GM12878 (cell line): ENCODE results near the gene CLIC3. TPM values are rescaled to one million over a fixed set of nuclear protein-coding genes. Genes with fewer than 3 reads are reported as not detected.

Experiments used
- ATAC-seq: fragments of 200-7000 bp; cut with Tn5 transposase; 3 replicates; pipeline ENCODE4 v1.9.1; 2020; ENCODE audit warnings: mild to moderate bottlenecking, moderate library complexity
- BruUV-seq: library from RNA; stranded (reverse); fragments of 400-500 nt; replicated peaks from 2 replicates; lab custom pipeline; 2021; lab: Mats Ljungman, UMichigan
- CTCF ChIA-PET: fragments of 300-600 bp; sonication (Branson Sonifier 250); formaldehyde crosslinking; extraction: SDS; loops from one replicate; lab custom pipeline; 2021; ENCODE audit warnings: inconsistent platforms; lab: Yijun Ruan, JAX
- POLR2A ChIA-PET: fragments of 350-600 bp; formaldehyde crosslinking; extraction: SDS; loops from one replicate; lab custom pipeline; 2021; ENCODE audit warnings: inconsistent platforms; lab: Charles Lee
- RAD21 ChIA-PET: fragments of 300-600 bp; sonication (Branson Sonifier 250); formaldehyde crosslinking; loops from one replicate; lab custom pipeline; 2023; ENCODE audit warnings: antibody characterized with exemption; ENCODE audit not compliant: unreplicated experiment; lab: Charles Lee
- SMC1A ChIA-PET: fragments of 300-600 bp; sonication (Branson Sonifier 250); formaldehyde crosslinking; loops from one replicate; lab custom pipeline; 2023; ENCODE audit not compliant: unreplicated experiment, uncharacterized antibody; lab: Charles Lee
- DNase-seq: peaks from one replicate; pipeline ENCODE4 v3.0.0-alpha.2; 2011; ENCODE audit warnings: low read depth, low spot score
- FAIRE-seq: peaks from 3 replicates; lab custom pipeline; 2011; peaks lifted over from hg19 to GRCh38; lab: Jason Lieb, UNC
- H2AFZ ChIP-seq: 2 replicates; pipeline ENCODE4 v1.6.0; 2011; ENCODE audit warnings: low read depth, low read length, control low read depth; ENCODE audit not compliant: control insufficient read depth
- H3K27ac ChIP-seq: 2 replicates; pipeline ENCODE4 v1.5.1; 2011; ENCODE audit warnings: control low read depth; ENCODE audit not compliant: control insufficient read depth, insufficient read depth
- H3K27me3 ChIP-seq, 2 experiments: replicated peaks in 1 of 2; 2 replicates each; pipeline versions ENCODE4 v1.6.0 to v1.6.1; 2011; ENCODE audit warnings: low read length in 1 of 2; ENCODE audit not compliant: control insufficient read depth in 2 of 2, insufficient read depth in 2 of 2
- H3K36me3 ChIP-seq, 2 experiments: 2 replicates each; pipeline ENCODE4 v1.5.1; 2011; ENCODE audit warnings: low read length in 1 of 2; ENCODE audit not compliant: control insufficient read depth in 2 of 2, insufficient read depth in 2 of 2
- H3K4me1 ChIP-seq: 2 replicates; pipeline ENCODE4 v1.6.1; 2011; ENCODE audit warnings: mild to moderate bottlenecking, low read length, moderate library complexity, mixed read lengths; ENCODE audit not compliant: control insufficient read depth, insufficient read depth
- H3K4me2 ChIP-seq: 2 replicates; pipeline ENCODE4 v1.6.0; 2011; ENCODE audit warnings: control low read depth; ENCODE audit not compliant: control insufficient read depth, insufficient read depth
- H3K4me3 ChIP-seq: fragments of 200-600 bp; sonication (generic); 2 replicates; pipeline ENCODE4 v1.5.1; 2016
- H3K79me2 ChIP-seq: 2 replicates; pipeline ENCODE4 v1.6.0; 2011; ENCODE audit warnings: low read length; ENCODE audit not compliant: control insufficient read depth, insufficient read depth
- H3K9ac ChIP-seq: 2 replicates; pipeline ENCODE4 v1.8.0; 2011; ENCODE audit warnings: low read length, control low read depth, mixed read lengths; ENCODE audit not compliant: control insufficient read depth, insufficient read depth
- H3K9me3 ChIP-seq: replicated peaks from 3 replicates; pipeline ENCODE4 v1.5.1; 2011; ENCODE audit warnings: mild to moderate bottlenecking, low read length; ENCODE audit not compliant: control insufficient read depth, insufficient read depth
- H4K20me1 ChIP-seq: 2 replicates; pipeline ENCODE4 v1.6.0; 2011; ENCODE audit not compliant: control insufficient read depth, insufficient read depth
- BCL11A ChIP-seq: IDR thresholded peaks from 2 replicates; pipeline ENCODE4 v1.6.1; 2011; ENCODE audit warnings: low read depth, low read length
- BRCA1 ChIP-seq: IDR thresholded peaks from 2 replicates; pipeline ENCODE4 v1.6.1; 2011; ENCODE audit warnings: low read depth, low read length, improper control_type of control experiment
- CREM ChIP-seq: IDR thresholded peaks from 2 replicates; pipeline ENCODE4 v1.6.1; 2014; ENCODE audit warnings: antibody characterized with exemption, low read depth
- DPF2 ChIP-seq: fragments of 450-650 bp; IDR thresholded peaks from 2 replicates; pipeline ENCODE4 v1.6.1; 2017; ENCODE audit warnings: mild to moderate bottlenecking
- E2F8 ChIP-seq: fragments of 450-650 bp; IDR thresholded peaks from 2 replicates; pipeline ENCODE4 v1.6.1; 2018; ENCODE audit warnings: mild to moderate bottlenecking, low read depth, moderate library complexity; ENCODE audit not compliant: partially characterized antibody
- EED ChIP-seq: sonication (generic); IDR thresholded peaks from 2 replicates; pipeline ENCODE4 v1.6.1; 2016; ENCODE audit warnings: antibody characterized with exemption, low read depth
- HDAC6 ChIP-seq: fragments of 200-600 bp; sonication (generic); IDR thresholded peaks from one replicate; pipeline ENCODE4 v1.8.0; 2017; ENCODE audit warnings: antibody characterized with exemption; ENCODE audit not compliant: unreplicated experiment
- HDGF ChIP-seq: fragments of 450-650 bp; IDR thresholded peaks from 2 replicates; pipeline ENCODE4 v1.6.1; 2016; ENCODE audit warnings: antibody characterized with exemption
- NFYA ChIP-seq: IDR thresholded peaks from 2 replicates; pipeline ENCODE4 v1.6.1; 2011; ENCODE audit warnings: low read depth, mild to moderate bottlenecking, low read length, improper control_type of control experiment, borderline replicate concordance
- RCOR1 ChIP-seq: conservative IDR thresholded peaks from 2 replicates; pipeline ENCODE4 v1.6.1; 2012; ENCODE audit warnings: low read depth, low read length, improper control_type of control experiment
- RELA ChIP-seq: fragments of 450-650 bp; IDR thresholded peaks from 2 replicates; pipeline ENCODE4 v1.8.0; 2014; ENCODE audit warnings: borderline replicate concordance; ENCODE audit not compliant: partially characterized antibody
- SPI1 ChIP-seq: IDR thresholded peaks from 2 replicates; pipeline ENCODE4 v1.6.1; 2011; ENCODE audit warnings: low read depth, mild to moderate bottlenecking, low read length, moderate library complexity, borderline replicate concordance; ENCODE audit not compliant: insufficient read depth
- SRF ChIP-seq, 2 experiments: IDR thresholded peaks; 2 replicates each; pipeline ENCODE4 v1.6.1; 2011; ENCODE audit warnings: low read depth in 2 of 2, low read length in 2 of 2, mild to moderate bottlenecking in 1 of 2, moderate library complexity in 1 of 2
- ZBTB4 ChIP-seq: fragments of 450-650 bp; formaldehyde crosslinking; IDR thresholded peaks from 2 replicates; pipeline ENCODE4 v1.4.0; 2022; ENCODE audit warnings: mild to moderate bottlenecking, moderate library complexity
- WGBS: methylation state at CpG from one replicate; pipeline ENCODE4 v1.1.6; 2016; ENCODE audit warnings: low lambda C conversion rate; ENCODE audit not compliant: insufficient replicate concordance, insufficient coverage; ENCODE audit errors: missing lambda C conversion rate; 5-methylcytosine and 5-hydroxymethylcytosine counted together
- in situ Hi-C: fragments of 300-500 bp; cut with MboI; formaldehyde crosslinking; loops from 9 replicates; pipeline ENCODE4 v1.14.3; 2018; ENCODE audit warnings: mixed read lengths
- intact Hi-C: fragments of 100-400 bp; cut with micrococcal nuclease; formaldehyde crosslinking; loops from one replicate; pipeline ENCODE4 v1.14.2; 2022; ENCODE audit not compliant: unreplicated experiment
- polyA plus RNA-seq, 11 experiments: library from polyadenylated mRNA; depleted of rRNA in 4 of 11; unstranded in 6 of 11; stranded (reverse) in 5 of 11; fragments of >200 nt; fragmentation: Nextera tagmentation in 4 of 11; fragmentation: Illumina TruSeq in 1 of 11; extraction: Ambion mirVana in 4 of 11; extraction: Trizol in 1 of 11; gene quantifications; 1 replicate in 1 of 11; 2 replicates in 10 of 11; pipeline versions ENCODE4 v1.2.1 to v1.2.3, GENCODE V29; 2011 to 2016; ENCODE audit warnings: inconsistent platforms in 2 of 11, missing spikeins in 2 of 11, low read depth in 1 of 11
- total RNA-seq, 4 experiments: library from RNA; depleted of rRNA in 3 of 4; stranded (reverse); fragments of >200 nt in 3 of 4; fragmentation: Illumina TruSeq in 1 of 4; extraction: Trizol in 1 of 4; gene quantifications; 2 replicates each; pipeline versions ENCODE4 v1.2.1 to v1.2.3, GENCODE V29; 2013 to 2021
- TF ChIP-seq, protein P1 (sequence below): fragments of 450-650 bp; IDR thresholded peaks from 2 replicates; pipeline ENCODE4 v1.6.1; 2017; ENCODE audit warnings: low read depth, mild to moderate bottlenecking, moderate library complexity

The CLIC3 gene
- total and polyA plus RNA-seq, 10 of the 15 experiments (the other 5 are each of a cell fraction or from before 2014, with no cell fraction given), result 0.31 TPM; not detected in 9

- H3K9ac ChIP-seq, result no peak overlapping the region
- no peak overlapping the region for H3K4me2 ChIP-seq
- ATAC-seq, result no peak
- H3K36me3 ChIP-seq, result no peaks in the 10 kb centered on the region
- ChIA-PET RAD21 (no interaction called here), SMC1A (no interaction called here), POLR2A (no interaction called here), CTCF (no interaction called here)
- in situ Hi-C loops, result no loop called here
- FAIRE-seq, result no peak
- intact Hi-C loops, result no loop called here
- no peak overlapping the region for H3K27ac ChIP-seq
- DNase-seq, result no peak
- peaks cover 5 to 6% of the 10 kb centered on the region in 2 experiments for H3K27me3 ChIP-seq
- H3K4me3 ChIP-seq, result no peak overlapping the region
- H3K4me1 ChIP-seq, result no peaks in the 10 kb centered on the region
- H2AFZ ChIP-seq, result no peak overlapping the region
- 81% methylated on average over 25 of the region's 33 CpGs for WGBS
- no TSS peak for BruUV-seq
- H3K9me3 ChIP-seq, result no peaks in the 10 kb centered on the region
- H4K20me1 ChIP-seq, result peaks cover 3% of the 10 kb centered on the region; the same call in 1 of the 2 replicates
- no peaks in the 10 kb centered on the region for H3K79me2 ChIP-seq
- TF ChIP-seq RCOR1 (no peak), HDAC6 (no peak), RELA (no peak), EED (no peak), HDGF (no peak), SRF (IDR thresholded peaks at IDR 0.05; ENCODE audit: low read depth in 2 of 2, low read length in 2 of 2) (no peak), DPF2 (no peak), NFYA (no peak), BRCA1 (no peak), BCL11A (no peak), E2F8 (no peak), ZBTB4 (CRISPR knock-in tag) (no peak), CREM (no peak), SPI1 (no peak)
- TF ChIP-seq, protein P1, sequence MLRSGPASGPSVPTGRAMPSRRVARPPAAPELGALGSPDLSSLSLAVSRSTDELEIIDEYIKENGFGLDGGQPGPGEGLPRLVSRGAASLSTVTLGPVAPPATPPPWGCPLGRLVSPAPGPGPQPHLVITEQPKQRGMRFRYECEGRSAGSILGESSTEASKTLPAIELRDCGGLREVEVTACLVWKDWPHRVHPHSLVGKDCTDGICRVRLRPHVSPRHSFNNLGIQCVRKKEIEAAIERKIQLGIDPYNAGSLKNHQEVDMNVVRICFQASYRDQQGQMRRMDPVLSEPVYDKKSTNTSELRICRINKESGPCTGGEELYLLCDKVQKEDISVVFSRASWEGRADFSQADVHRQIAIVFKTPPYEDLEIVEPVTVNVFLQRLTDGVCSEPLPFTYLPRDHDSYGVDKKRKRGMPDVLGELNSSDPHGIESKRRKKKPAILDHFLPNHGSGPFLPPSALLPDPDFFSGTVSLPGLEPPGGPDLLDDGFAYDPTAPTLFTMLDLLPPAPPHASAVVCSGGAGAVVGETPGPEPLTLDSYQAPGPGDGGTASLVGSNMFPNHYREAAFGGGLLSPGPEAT, result no peak
Observed at GRCh38 chr9:136985853-136986252, 10.5 kb downstream of the CLIC3 start.
